Parathyroid adenoma (tissue), 2 donors: ENCODE measurements around the gene ZNF19.
A peak's percentile ranks its signal among the peaks of the same experiment; 100 is the strongest.

ENCODE experiments used
- H2AFZ ChIP-seq: fragments of 300-600 bp; sonication (generic); one replicate; pipeline ENCODE4 v1.7.0; 2017; ENCODE audit warnings: antibody characterized with exemption, mild to moderate bottlenecking
- H3K27ac ChIP-seq: fragments of 300-600 bp; sonication (generic); one replicate; pipeline ENCODE4 v1.7.0; 2017
- H3K27me3 ChIP-seq: fragments of 300-600 bp; sonication (generic); one replicate; pipeline ENCODE4 v1.7.0; 2017; ENCODE audit warnings: low read length; ENCODE audit not compliant: control insufficient read depth, insufficient read depth
- H3K36me3 ChIP-seq: fragments of 300-600 bp; sonication (generic); one replicate; pipeline ENCODE4 v1.7.0; 2017; ENCODE audit warnings: low read length; ENCODE audit not compliant: control insufficient read depth, insufficient read depth
- H3K4me1 ChIP-seq: fragments of 300-600 bp; sonication (generic); one replicate; pipeline ENCODE4 v1.7.0; 2017; ENCODE audit warnings: control low read depth
- H3K4me2 ChIP-seq: fragments of 300-600 bp; sonication (generic); one replicate; pipeline ENCODE4 v1.7.0; 2017; ENCODE audit warnings: low read length
- H3K4me3 ChIP-seq: fragments of 300-600 bp; sonication (generic); one replicate; pipeline ENCODE4 v1.7.0; 2017; ENCODE audit warnings: low read depth, low read length
- H3K79me2 ChIP-seq: fragments of 300-600 bp; sonication (generic); one replicate; pipeline ENCODE4 v1.7.0; 2017; ENCODE audit warnings: control low read depth
- H3K9ac ChIP-seq: fragments of 300-600 bp; sonication (generic); one replicate; pipeline ENCODE4 v1.7.0; 2017; ENCODE audit warnings: mild to moderate bottlenecking
- H3K9me3 ChIP-seq: fragments of 300-600 bp; sonication (generic); one replicate; pipeline ENCODE4 v1.7.0; 2017; ENCODE audit warnings: low read length; ENCODE audit not compliant: control insufficient read depth
- CTCF ChIP-seq: fragments of 300-600 bp; sonication (generic); IDR thresholded peaks from one replicate; pipeline ENCODE4 v1.7.0; 2017; ENCODE audit warnings: antibody characterized with exemption, mild to moderate bottlenecking
- donor health status: primary hyperparathyroidism.

The ZNF19 gene

DNA sequence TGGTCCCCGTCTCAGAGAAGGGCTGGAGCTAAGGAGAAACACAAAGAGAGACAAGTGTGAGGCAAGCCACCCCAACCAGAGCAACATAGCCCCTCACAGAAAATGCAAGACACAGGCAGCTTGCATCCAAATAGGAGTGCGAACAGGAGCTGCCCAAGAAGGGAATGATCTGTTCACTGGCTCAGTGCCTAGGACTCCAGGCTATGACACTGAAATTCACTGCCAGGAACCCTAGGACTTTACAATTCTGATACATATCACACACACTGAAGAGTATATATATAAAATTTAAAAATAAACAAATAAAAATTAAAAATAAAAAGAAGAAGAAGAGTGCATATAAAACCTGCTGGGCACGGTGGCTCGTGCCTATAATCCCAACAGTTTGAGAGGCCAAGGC is 32.3 kb downstream of the ZNF19 start:
- Histone ChIP-seq H2AFZ (no peak overlapping the region), H3K27ac (no peak overlapping the region), H3K36me3 (no peaks in the 10 kb centered on the region), H3K9me3 (no peaks in the 10 kb centered on the region), H3K9ac (no peak overlapping the region), H3K4me1 (peaks cover 11% of the 10 kb centered on the region), H3K4me3 (no peak overlapping the region), H3K27me3 (no peaks in the 10 kb centered on the region), H3K79me2 (peaks cover 5% of the 10 kb centered on the region), H3K4me2 (no peak overlapping the region)
- no peak for TF ChIP-seq CTCF

- TF ChIP-seq CTCF, result no peak
- Histone ChIP-seq H3K9ac (no peak overlapping the region), H3K27me3 (no peaks in the 10 kb centered on the region), H3K4me2 (no peak overlapping the region), H3K27ac (peak overlapping the region; percentile 71), H3K9me3 (peaks cover 9% of the 10 kb centered on the region), H2AFZ (no peak overlapping the region), H3K4me1 (peaks cover 8% of the 10 kb centered on the region), H3K4me3 (no peak overlapping the region), H3K79me2 (no peaks in the 10 kb centered on the region), H3K36me3 (peaks cover 18% of the 10 kb centered on the region)
Measured at GRCh38 chr16:71453036-71453435, 36.1 kb downstream of the ZNF19 start.

DNA sequence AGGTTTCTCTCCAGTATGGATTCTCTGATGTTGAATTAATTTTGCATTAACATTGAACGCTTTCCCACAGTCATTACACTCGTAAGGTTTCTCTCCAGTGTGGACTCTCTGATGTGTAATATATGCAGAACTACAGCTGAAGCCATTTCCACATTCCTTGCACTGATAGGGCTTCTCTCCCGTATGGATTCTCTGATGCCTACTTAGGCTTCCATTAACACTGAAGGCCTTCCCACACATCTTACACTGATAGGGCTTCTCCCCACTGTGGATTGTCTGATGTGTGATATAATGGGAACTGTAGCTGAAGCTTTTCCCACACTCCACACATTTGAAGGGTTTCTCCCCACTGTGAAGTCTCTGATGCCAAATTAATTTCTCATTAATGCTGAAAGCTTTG is 40.1 kb downstream of the ZNF19 start:
- Histone ChIP-seq H3K36me3 (peaks cover 24% of the 10 kb centered on the region), H3K9me3 (peaks cover 9% of the 10 kb centered on the region), H3K9ac (no peak overlapping the region), H3K27ac (no peak overlapping the region), H2AFZ (no peak overlapping the region), H3K4me2 (no peak overlapping the region), H3K79me2 (no peaks in the 10 kb centered on the region), H3K4me1 (peaks cover 8% of the 10 kb centered on the region), H3K27me3 (no peaks in the 10 kb centered on the region), H3K4me3 (no peak overlapping the region)
- no peak for TF ChIP-seq CTCF

DNA sequence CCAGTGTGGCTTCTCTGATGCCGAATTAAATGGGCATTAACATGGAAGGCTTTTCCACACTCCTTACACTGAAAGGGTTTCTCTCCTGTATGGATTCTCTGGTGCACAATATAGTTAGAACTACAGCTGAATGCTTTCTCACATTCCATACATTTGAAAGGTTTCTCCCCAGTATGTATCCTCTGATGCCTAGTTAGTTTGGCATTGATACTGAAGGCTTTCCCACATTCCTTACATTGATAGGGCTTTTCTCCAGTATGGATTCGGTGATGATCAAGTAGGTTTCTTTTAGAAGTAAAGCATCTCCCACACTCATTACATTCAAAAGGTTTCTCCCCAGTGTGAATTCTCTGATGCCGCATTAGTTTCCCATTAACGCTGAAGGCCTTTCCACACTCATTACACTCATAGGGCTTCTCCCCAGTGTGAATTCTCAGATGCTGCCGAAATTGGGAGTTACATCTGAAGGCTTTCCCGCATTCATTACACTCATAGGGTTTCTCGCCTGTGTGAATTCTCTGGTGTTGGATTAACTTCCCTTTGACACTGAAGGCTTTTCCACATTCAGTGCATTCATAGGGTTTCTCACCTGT is 40.8 kb downstream of the ZNF19 start:
- Histone ChIP-seq H3K4me1 (peaks cover 4% of the 10 kb centered on the region), H2AFZ (no peak overlapping the region), H3K36me3 (peaks cover 24% of the 10 kb centered on the region), H3K79me2 (no peaks in the 10 kb centered on the region), H3K9ac (no peak overlapping the region), H3K27ac (no peak overlapping the region), H3K27me3 (no peaks in the 10 kb centered on the region), H3K9me3 (peaks cover 9% of the 10 kb centered on the region), H3K4me3 (no peak overlapping the region), H3K4me2 (no peak overlapping the region)
- TF ChIP-seq CTCF, result no peak

- Histone ChIP-seq H3K4me1 (no peaks in the 10 kb centered on the region), H3K79me2 (no peaks in the 10 kb centered on the region), H3K27me3 (no peaks in the 10 kb centered on the region), H3K9ac (no peak overlapping the region), H3K27ac (no peak overlapping the region), H3K4me3 (no peak overlapping the region), H3K4me2 (no peak overlapping the region), H3K9me3 (peaks cover 3% of the 10 kb centered on the region), H3K36me3 (peaks cover 11% of the 10 kb centered on the region), H2AFZ (no peak overlapping the region)
- TF ChIP-seq CTCF, result no peak
Measured at GRCh38 chr16:71443714-71444113, 45.4 kb downstream of the ZNF19 start.
